K562 (cell line): Measurements from ENCODE around the gene CAMSAP3. TPM values are rescaled to one million over a fixed set of nuclear protein-coding genes. Genes with fewer than 3 reads are reported as not detected.

Source experiments
- EZH2 ChIP-seq: IDR thresholded peaks from 2 replicates; pipeline ENCODE4 v1.6.1; 2012; ENCODE audit warnings: low read depth, mild to moderate bottlenecking, inconsistent platforms, low read length, borderline replicate concordance
- ZNF780A ChIP-seq: fragments of 250-450 bp; sonication (Bioruptor Pico); IDR thresholded peaks from 2 replicates; pipeline ENCODE4 v1.5.0; 2021; ENCODE audit warnings: mild to moderate bottlenecking
- polyA plus RNA-seq, 8 experiments: library from polyadenylated mRNA; depleted of rRNA in 4 of 8; stranded (reverse) in 5 of 8; unstranded in 3 of 8; fragments of >200 nt; fragmentation: Nextera tagmentation in 2 of 8; fragmentation: Illumina TruSeq in 1 of 8; extraction: Ambion mirVana in 2 of 8; extraction: Trizol in 1 of 8; gene quantifications; 2 replicates each; pipeline versions ENCODE4 v1.2.1 to v1.2.3, GENCODE V29; 2011 to 2014; ENCODE audit warnings: inconsistent platforms in 1 of 8, missing spikeins in 1 of 8
- total RNA-seq, 7 experiments: library from RNA; depleted of rRNA in 6 of 7; stranded (reverse); fragments of >200 nt in 6 of 7; fragmentation: Illumina TruSeq in 2 of 7; extraction: Trizol in 2 of 7; gene quantifications; 2 replicates each; pipeline versions ENCODE4 v1.2.1 to v1.2.3, GENCODE V29; 2011 to 2021; ENCODE audit warnings: low replicate concordance in 1 of 7
- TF ChIP-seq, protein P1 (sequence below), 2 experiments: fragments of 450-650 bp; IDR thresholded peaks; 2 replicates each; pipeline ENCODE4 v1.6.1; 2016
- TF ChIP-seq, protein P2 (sequence below): fragments of 200-600 bp; sonication (generic); IDR thresholded peaks from one replicate; pipeline ENCODE4 v1.6.1; 2012; ENCODE audit warnings: mild to moderate bottlenecking, low read depth, low read length, inconsistent platforms

The CAMSAP3 gene
- total and polyA plus RNA-seq, 9 of the 15 experiments (the other 6 are each of a cell fraction or from before 2014, with no cell fraction given), result 0.01 to 0.89 (median 0.22) TPM; not detected in 1

DNA sequence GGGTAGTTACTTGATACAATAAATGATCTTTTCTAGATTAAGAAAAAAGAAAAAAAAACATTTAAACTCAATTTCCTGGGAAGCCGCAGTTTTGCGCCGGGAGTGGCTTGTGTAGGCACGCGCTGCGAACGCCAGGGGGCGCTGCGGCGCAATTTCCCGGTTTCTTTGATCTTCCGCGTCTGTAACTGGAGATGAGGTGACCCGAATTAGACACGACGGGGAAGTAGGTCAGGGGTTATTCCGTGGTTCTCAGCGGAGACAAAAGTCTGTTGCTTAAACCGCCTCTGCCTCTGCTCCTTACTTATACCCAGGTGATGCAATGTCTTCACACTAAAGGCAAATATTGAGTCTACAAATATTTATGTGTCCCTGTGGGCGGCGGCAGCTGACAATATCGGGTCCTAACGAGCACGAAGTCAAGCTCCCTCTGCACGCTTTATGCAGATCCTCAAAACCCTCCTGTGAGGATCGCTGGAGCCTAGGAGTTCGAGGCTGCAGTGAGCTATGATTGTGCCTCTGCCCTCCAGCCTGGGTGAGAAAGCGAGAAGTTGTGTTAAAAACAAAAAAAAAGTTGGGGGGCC, 56.5 kb downstream of the CAMSAP3 start (continued):
- no peak for TF ChIP-seq EZH2
- TF ChIP-seq, protein P1, sequence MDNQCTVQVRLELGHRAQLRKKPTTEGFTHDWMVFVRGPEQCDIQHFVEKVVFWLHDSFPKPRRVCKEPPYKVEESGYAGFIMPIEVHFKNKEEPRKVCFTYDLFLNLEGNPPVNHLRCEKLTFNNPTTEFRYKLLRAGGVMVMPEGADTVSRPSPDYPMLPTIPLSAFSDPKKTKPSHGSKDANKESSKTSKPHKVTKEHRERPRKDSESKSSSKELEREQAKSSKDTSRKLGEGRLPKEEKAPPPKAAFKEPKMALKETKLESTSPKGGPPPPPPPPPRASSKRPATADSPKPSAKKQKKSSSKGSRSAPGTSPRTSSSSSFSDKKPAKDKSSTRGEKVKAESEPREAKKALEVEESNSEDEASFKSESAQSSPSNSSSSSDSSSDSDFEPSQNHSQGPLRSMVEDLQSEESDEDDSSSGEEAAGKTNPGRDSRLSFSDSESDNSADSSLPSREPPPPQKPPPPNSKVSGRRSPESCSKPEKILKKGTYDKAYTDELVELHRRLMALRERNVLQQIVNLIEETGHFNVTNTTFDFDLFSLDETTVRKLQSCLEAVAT (IDR thresholded peaks at IDR 0.05), result no peak
- TF ChIP-seq, protein P2, sequence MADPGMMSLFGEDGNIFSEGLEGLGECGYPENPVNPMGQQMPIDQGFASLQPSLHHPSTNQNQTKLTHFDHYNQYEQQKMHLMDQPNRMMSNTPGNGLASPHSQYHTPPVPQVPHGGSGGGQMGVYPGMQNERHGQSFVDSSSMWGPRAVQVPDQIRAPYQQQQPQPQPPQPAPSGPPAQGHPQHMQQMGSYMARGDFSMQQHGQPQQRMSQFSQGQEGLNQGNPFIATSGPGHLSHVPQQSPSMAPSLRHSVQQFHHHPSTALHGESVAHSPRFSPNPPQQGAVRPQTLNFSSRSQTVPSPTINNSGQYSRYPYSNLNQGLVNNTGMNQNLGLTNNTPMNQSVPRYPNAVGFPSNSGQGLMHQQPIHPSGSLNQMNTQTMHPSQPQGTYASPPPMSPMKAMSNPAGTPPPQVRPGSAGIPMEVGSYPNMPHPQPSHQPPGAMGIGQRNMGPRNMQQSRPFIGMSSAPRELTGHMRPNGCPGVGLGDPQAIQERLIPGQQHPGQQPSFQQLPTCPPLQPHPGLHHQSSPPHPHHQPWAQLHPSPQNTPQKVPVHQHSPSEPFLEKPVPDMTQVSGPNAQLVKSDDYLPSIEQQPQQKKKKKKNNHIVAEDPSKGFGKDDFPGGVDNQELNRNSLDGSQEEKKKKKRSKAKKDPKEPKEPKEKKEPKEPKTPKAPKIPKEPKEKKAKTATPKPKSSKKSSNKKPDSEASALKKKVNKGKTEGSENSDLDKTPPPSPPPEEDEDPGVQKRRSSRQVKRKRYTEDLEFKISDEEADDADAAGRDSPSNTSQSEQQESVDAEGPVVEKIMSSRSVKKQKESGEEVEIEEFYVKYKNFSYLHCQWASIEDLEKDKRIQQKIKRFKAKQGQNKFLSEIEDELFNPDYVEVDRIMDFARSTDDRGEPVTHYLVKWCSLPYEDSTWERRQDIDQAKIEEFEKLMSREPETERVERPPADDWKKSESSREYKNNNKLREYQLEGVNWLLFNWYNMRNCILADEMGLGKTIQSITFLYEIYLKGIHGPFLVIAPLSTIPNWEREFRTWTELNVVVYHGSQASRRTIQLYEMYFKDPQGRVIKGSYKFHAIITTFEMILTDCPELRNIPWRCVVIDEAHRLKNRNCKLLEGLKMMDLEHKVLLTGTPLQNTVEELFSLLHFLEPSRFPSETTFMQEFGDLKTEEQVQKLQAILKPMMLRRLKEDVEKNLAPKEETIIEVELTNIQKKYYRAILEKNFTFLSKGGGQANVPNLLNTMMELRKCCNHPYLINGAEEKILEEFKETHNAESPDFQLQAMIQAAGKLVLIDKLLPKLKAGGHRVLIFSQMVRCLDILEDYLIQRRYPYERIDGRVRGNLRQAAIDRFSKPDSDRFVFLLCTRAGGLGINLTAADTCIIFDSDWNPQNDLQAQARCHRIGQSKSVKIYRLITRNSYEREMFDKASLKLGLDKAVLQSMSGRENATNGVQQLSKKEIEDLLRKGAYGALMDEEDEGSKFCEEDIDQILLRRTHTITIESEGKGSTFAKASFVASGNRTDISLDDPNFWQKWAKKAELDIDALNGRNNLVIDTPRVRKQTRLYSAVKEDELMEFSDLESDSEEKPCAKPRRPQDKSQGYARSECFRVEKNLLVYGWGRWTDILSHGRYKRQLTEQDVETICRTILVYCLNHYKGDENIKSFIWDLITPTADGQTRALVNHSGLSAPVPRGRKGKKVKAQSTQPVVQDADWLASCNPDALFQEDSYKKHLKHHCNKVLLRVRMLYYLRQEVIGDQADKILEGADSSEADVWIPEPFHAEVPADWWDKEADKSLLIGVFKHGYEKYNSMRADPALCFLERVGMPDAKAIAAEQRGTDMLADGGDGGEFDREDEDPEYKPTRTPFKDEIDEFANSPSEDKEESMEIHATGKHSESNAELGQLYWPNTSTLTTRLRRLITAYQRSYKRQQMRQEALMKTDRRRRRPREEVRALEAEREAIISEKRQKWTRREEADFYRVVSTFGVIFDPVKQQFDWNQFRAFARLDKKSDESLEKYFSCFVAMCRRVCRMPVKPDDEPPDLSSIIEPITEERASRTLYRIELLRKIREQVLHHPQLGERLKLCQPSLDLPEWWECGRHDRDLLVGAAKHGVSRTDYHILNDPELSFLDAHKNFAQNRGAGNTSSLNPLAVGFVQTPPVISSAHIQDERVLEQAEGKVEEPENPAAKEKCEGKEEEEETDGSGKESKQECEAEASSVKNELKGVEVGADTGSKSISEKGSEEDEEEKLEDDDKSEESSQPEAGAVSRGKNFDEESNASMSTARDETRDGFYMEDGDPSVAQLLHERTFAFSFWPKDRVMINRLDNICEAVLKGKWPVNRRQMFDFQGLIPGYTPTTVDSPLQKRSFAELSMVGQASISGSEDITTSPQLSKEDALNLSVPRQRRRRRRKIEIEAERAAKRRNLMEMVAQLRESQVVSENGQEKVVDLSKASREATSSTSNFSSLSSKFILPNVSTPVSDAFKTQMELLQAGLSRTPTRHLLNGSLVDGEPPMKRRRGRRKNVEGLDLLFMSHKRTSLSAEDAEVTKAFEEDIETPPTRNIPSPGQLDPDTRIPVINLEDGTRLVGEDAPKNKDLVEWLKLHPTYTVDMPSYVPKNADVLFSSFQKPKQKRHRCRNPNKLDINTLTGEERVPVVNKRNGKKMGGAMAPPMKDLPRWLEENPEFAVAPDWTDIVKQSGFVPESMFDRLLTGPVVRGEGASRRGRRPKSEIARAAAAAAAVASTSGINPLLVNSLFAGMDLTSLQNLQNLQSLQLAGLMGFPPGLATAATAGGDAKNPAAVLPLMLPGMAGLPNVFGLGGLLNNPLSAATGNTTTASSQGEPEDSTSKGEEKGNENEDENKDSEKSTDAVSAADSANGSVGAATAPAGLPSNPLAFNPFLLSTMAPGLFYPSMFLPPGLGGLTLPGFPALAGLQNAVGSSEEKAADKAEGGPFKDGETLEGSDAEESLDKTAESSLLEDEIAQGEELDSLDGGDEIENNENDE, result no peak
- no peak for TF ChIP-seq ZNF780A (CRISPR knock-in tag)
